ENCODE measurements around the gene CMKLR1. TPM values are rescaled to one million over a fixed set of nuclear protein-coding genes. Genes with fewer than 3 reads are reported as not detected.
A peak's percentile ranks its signal among the peaks of the same experiment; 100 is the strongest.

The CMKLR1 gene
- total RNA-seq, 2 donors from 2014 or later = not detected

DNA sequence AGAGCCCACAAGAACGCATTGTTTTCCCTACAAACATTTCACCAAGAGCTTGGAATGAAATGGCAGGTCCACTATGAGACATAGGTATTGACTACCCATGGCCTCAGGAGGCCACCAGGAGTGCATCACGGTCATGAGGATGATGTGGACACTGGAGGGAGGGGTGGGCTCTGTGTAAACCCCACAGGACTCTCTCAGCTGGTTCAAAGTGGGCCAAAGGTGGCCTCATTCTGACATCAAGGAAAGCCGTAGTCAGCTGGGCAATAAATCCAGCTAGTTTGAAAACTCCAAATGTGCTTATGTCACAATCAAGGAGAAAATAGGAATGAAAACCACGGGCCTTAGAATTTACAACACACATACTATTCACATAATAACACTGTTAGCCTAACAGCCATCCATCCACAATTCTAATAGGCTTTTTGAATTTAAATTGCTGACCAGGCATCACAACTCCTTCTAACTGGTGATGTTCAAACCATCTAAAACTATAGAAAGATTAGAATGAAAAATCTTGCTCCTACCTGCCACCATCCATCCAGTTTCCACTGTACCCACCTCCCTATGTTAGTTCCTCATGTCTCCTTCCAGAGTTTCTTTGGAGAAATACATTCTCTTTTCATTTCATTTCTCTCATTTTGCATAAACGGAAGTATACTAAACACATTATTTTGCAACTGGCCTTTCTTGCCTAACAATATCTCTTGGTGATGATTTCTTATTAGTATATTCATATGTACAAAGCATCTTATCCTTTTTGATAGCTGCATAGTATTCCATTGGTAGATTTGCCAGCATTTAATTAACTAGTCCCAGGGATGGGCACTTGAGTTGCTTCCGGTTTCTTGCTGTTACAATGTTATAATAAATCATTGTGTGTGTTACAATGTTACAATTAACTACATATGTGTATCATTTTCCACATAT, 21.5 kb downstream of the CMKLR1 start:
- Mint-ChIP-seq H3K27ac (no peak overlapping the region), H3K36me3 (ENCODE audit: low read depth) (no peaks in the 10 kb centered on the region), H3K4me1 (peaks cover 39% of the 10 kb centered on the region), H3K9me3 (no peaks in the 10 kb centered on the region), H3K4me3 (no peak overlapping the region), H3K27me3 (ENCODE audit: insufficient read depth) (no peaks in the 10 kb centered on the region)
- TF ChIP-seq, protein P1, sequence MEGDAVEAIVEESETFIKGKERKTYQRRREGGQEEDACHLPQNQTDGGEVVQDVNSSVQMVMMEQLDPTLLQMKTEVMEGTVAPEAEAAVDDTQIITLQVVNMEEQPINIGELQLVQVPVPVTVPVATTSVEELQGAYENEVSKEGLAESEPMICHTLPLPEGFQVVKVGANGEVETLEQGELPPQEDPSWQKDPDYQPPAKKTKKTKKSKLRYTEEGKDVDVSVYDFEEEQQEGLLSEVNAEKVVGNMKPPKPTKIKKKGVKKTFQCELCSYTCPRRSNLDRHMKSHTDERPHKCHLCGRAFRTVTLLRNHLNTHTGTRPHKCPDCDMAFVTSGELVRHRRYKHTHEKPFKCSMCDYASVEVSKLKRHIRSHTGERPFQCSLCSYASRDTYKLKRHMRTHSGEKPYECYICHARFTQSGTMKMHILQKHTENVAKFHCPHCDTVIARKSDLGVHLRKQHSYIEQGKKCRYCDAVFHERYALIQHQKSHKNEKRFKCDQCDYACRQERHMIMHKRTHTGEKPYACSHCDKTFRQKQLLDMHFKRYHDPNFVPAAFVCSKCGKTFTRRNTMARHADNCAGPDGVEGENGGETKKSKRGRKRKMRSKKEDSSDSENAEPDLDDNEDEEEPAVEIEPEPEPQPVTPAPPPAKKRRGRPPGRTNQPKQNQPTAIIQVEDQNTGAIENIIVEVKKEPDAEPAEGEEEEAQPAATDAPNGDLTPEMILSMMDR (conservative IDR thresholded peaks at IDR 0.05) = no peak
- H3K4me1 ChIP-seq (ENCODE audit: control insufficient read depth, insufficient read depth, low read length) = peaks cover 10% of the 10 kb centered on the region
- no peak overlapping the region for H3K9ac ChIP-seq (ENCODE audit: extremely low read depth, low read length, poor library complexity, severe bottlenecking)
- no peak for DNase-seq
- H3K4me3 ChIP-seq (ENCODE audit: low read length) = no peak overlapping the region
- H3K36me3 ChIP-seq (ENCODE audit: control insufficient read depth, insufficient read depth, low read length) = no peaks in the 10 kb centered on the region
- H3K27me3 ChIP-seq (ENCODE audit: control insufficient read depth, insufficient read depth, low read length, poor library complexity, severe bottlenecking) = no peaks in the 10 kb centered on the region
- H3K27ac ChIP-seq (ENCODE audit: low read depth, low read length) = no peak overlapping the region
- no peaks in the 10 kb centered on the region for H3K9me3 ChIP-seq (ENCODE audit: control insufficient read depth, low read length)
- WGBS, 2 experiments (ENCODE audit: insufficient coverage in 1 of 2, insufficient read length in 1 of 2) = 92 to 96% methylated on average over 4 to 6 of the region's 6 CpGs

- peaks cover 10% of the 10 kb centered on the region for H3K4me1 ChIP-seq (ENCODE audit: control insufficient read depth, insufficient read depth, low read length)
- peak; percentile 92 for DNase-seq
- no peak overlapping the region for H3K9ac ChIP-seq (ENCODE audit: extremely low read depth, low read length, poor library complexity, severe bottlenecking)
- Mint-ChIP-seq H3K4me3 (no peak overlapping the region), H3K36me3 (ENCODE audit: low read depth) (no peaks in the 10 kb centered on the region), H3K4me1 (peaks cover 33% of the 10 kb centered on the region), H3K27me3 (ENCODE audit: insufficient read depth) (no peaks in the 10 kb centered on the region), H3K27ac (peak overlapping the region; percentile 69), H3K9me3 (no peaks in the 10 kb centered on the region)
- 28 to 43% methylated on average over 6 to 11 of the region's 12 CpGs for WGBS, 2 experiments (ENCODE audit: insufficient coverage in 1 of 2, insufficient read length in 1 of 2)
- H3K9me3 ChIP-seq (ENCODE audit: control insufficient read depth, low read length) = no peaks in the 10 kb centered on the region
- no peak overlapping the region for H3K4me3 ChIP-seq (ENCODE audit: low read length)
- H3K27me3 ChIP-seq (ENCODE audit: control insufficient read depth, insufficient read depth, low read length, poor library complexity, severe bottlenecking) = no peaks in the 10 kb centered on the region
- H3K27ac ChIP-seq (ENCODE audit: low read depth, low read length) = peak overlapping the region; percentile 24
- TF ChIP-seq, protein P1 (conservative IDR thresholded peaks at IDR 0.05) = no peak
- H3K36me3 ChIP-seq (ENCODE audit: control insufficient read depth, insufficient read depth, low read length) = no peaks in the 10 kb centered on the region
Measured at GRCh38 chr12:108316176-108317086, 22.7 kb downstream of the CMKLR1 start.

DNA sequence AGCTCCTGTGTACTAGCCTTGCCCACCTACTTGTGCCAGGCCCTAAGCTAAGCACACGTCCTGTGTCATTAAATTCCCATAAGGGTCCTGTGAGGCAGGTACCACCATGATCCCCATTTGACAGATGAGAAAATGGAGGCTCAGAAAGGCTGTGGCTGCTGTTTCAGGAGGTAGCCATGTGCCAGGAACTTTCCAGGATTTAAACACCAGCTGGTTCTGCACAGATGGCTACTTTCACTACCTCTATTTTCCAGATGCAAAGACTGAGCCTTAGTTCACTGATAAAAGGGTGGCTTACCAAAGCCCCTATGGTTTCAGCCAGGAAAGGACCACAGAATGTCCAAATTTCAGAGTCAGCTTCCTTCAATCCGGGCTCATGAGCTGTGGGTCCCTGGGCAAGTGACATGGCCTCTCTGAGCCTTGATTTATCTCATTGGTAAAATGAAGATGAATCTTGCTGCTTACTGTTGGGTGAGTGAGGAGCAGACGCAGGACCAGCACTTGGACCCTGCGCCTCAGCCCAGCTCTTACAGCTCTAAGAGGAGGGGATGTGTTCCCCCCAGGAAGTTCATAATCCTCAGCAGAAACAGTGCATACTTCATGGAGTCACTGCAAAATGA, 23.5 kb downstream of the CMKLR1 start:
- Mint-ChIP-seq H3K27me3 (ENCODE audit: insufficient read depth) (no peaks in the 10 kb centered on the region), H3K27ac (peak overlapping the region; percentile 69), H3K4me1 (peaks cover 27% of the 10 kb centered on the region), H3K9me3 (no peaks in the 10 kb centered on the region), H3K4me3 (no peak overlapping the region), H3K36me3 (ENCODE audit: low read depth) (no peaks in the 10 kb centered on the region)
- WGBS, 2 experiments (ENCODE audit: insufficient coverage in 1 of 2, insufficient read length in 1 of 2) = 88 to 90% methylated on average over 4 of the region's 4 CpGs
- Histone ChIP-seq H3K9ac (ENCODE audit: extremely low read depth, low read length, poor library complexity, severe bottlenecking) (no peak overlapping the region), H3K9me3 (ENCODE audit: control insufficient read depth, low read length) (no peaks in the 10 kb centered on the region), H3K4me3 (ENCODE audit: low read length) (no peak overlapping the region), H3K4me1 (ENCODE audit: control insufficient read depth, insufficient read depth, low read length) (peaks cover 6% of the 10 kb centered on the region), H3K27me3 (ENCODE audit: control insufficient read depth, insufficient read depth, low read length, poor library complexity, severe bottlenecking) (no peaks in the 10 kb centered on the region), H3K27ac (ENCODE audit: low read depth, low read length) (peak overlapping the region; percentile 24), H3K36me3 (ENCODE audit: control insufficient read depth, insufficient read depth, low read length) (no peaks in the 10 kb centered on the region)
- TF ChIP-seq, protein P1 (conservative IDR thresholded peaks at IDR 0.05) = no peak
- no peak for DNase-seq
